ENCODE data around the gene LCN6. TPM values are rescaled to one million over a fixed set of nuclear protein-coding genes. Genes with fewer than 3 reads are reported as not detected.

LCN6 gene
- total and polyA plus RNA-seq, 9 of the 15 experiments (the other 6 are each of a cell fraction or from before 2014, with no cell fraction given): 0.10 to 0.45 (median 0.37) TPM; not detected in 5

- no peak for TF ChIP-seq BRD9 (IDR thresholded peaks at IDR 0.05; ENCODE audit: low read depth, partially characterized antibody)
- TF ChIP-seq STAG1 (CRISPR knock-in tag; IDR thresholded peaks at IDR 0.05; ENCODE audit: borderline replicate concordance): no peak
- TF ChIP-seq TARDBP (IDR thresholded peaks at IDR 0.05): no peak
- no peak for TF ChIP-seq ZNF197 (CRISPR knock-in tag; IDR thresholded peaks at IDR 0.05; ENCODE audit: low read depth)
- TF ChIP-seq ZNF143 (CRISPR knock-in tag; IDR thresholded peaks at IDR 0.05): no peak
- TF ChIP-seq ESRRA (IDR thresholded peaks at IDR 0.05; ENCODE audit: borderline replicate concordance, low read depth): 0 out of 2 replicates have a peak, but pooled peaks have one; percentile 17
- TF ChIP-seq PHF8 (IDR thresholded peaks at IDR 0.05; ENCODE audit: borderline replicate concordance, low read length): no peak
- TF ChIP-seq CC2D1A (IDR thresholded peaks at IDR 0.05): no peak
- TF ChIP-seq ZKSCAN8 (CRISPR knock-in tag; IDR thresholded peaks at IDR 0.05): no peak
- no peak for TF ChIP-seq ZNF57 (CRISPR knock-in tag; IDR thresholded peaks at IDR 0.05)
- TF ChIP-seq ZNF23 (CRISPR knock-in tag; IDR thresholded peaks at IDR 0.05): no peak
- TF ChIP-seq MCM5 (IDR thresholded peaks at IDR 0.05; ENCODE audit: low read depth): no peak
- no peak for TF ChIP-seq KLF1 (tag; IDR thresholded peaks at IDR 0.05)
- TF ChIP-seq ZNF12 (CRISPR knock-in tag; IDR thresholded peaks at IDR 0.05): no peak
- TF ChIP-seq FOXA1 (IDR thresholded peaks at IDR 0.05; ENCODE audit: borderline replicate concordance): no peak
- no peak for TF ChIP-seq HNRNPLL (IDR thresholded peaks at IDR 0.05; ENCODE audit: low read depth, low read length, poor library complexity, severe bottlenecking)
- no peak for TF ChIP-seq ZNF639 (CRISPR knock-in tag; conservative IDR thresholded peaks at IDR 0.05 in 1 of 2, IDR thresholded peaks at IDR 0.05 in 1 of 2)
- TF ChIP-seq POLR2G (IDR thresholded peaks at IDR 0.05; ENCODE audit: low read depth, low read length): 0 out of 2 replicates have a peak, but pooled peaks have one; percentile 35
- TF ChIP-seq SIN3A (IDR thresholded peaks at IDR 0.05; ENCODE audit: borderline replicate concordance in 2 of 2, control insufficient read depth in 1 of 2, low read depth in 2 of 2, low read length in 2 of 2): no peak
- TF ChIP-seq ZNF277 (CRISPR knock-in tag; IDR thresholded peaks at IDR 0.05; ENCODE audit: borderline replicate concordance): no peak
These were observed 36.7 kb upstream of the LCN6 start (continued) for GRCh38 chr9:136784997-136785361.

Data from K562 (cell line).